Measurements from ENCODE around the gene SIN3B.
A peak's percentile ranks its signal among the peaks of the same experiment; 100 is the strongest.

Gene SIN3B

GRCh38 chr19:16788479-16788878, 40.7 kb upstream of the SIN3B start:
- TF ChIP-seq HOXC10 (CRISPR knock-in tag; IDR thresholded peaks at IDR 0.05) (no peak), ZNF239 (tag by site-specific recombination; IDR thresholded peaks at IDR 0.05) (no peak), ZNF785 (tag by site-specific recombination; IDR thresholded peaks at IDR 0.05) (no peak), ZNF449 (tag by site-specific recombination; IDR thresholded peaks at IDR 0.05) (no peak), ZNF184 (tag by site-specific recombination; IDR thresholded peaks at IDR 0.05) (no peak), ZNF426 (tag by site-specific recombination; IDR thresholded peaks at IDR 0.05) (no peak), ZNF335 (tag by site-specific recombination; conservative IDR thresholded peaks at IDR 0.05) (no peak), MEIS1 (CRISPR knock-in tag; IDR thresholded peaks at IDR 0.05; ENCODE audit: borderline replicate concordance) (no peak), ZNF132 (tag by site-specific recombination; IDR thresholded peaks at IDR 0.05; ENCODE audit: borderline replicate concordance) (no peak), ZNF664 (tag by site-specific recombination; IDR thresholded peaks at IDR 0.05) (no peak), ZNF391 (tag by site-specific recombination; IDR thresholded peaks at IDR 0.05; ENCODE audit: borderline replicate concordance, low read depth) (no peak), ZNF549 (tag by site-specific recombination; IDR thresholded peaks at IDR 0.05) (no peak), ATF2 (tag by site-specific recombination; IDR thresholded peaks at IDR 0.05; ENCODE audit: low read depth) (no peak), ZNF174 (tag by site-specific recombination; IDR thresholded peaks at IDR 0.05) (no peak), ZBTB44 (tag by site-specific recombination; IDR thresholded peaks at IDR 0.05) (no peak), ZNF169 (tag by site-specific recombination; IDR thresholded peaks at IDR 0.05) (no peak), SCRT1 (tag by site-specific recombination; IDR thresholded peaks at IDR 0.05; ENCODE audit: borderline replicate concordance) (no peak), ZNF155 (tag by site-specific recombination; IDR thresholded peaks at IDR 0.05) (no peak)
- no peaks in the 10 kb centered on the region for H3K36me3 ChIP-seq (ENCODE audit: control insufficient read depth in 2 of 2, insufficient read depth in 1 of 2, low read length in 2 of 2)
- no peak overlapping the region for H3K4me3 ChIP-seq (ENCODE audit: low read depth, low read length)
- ChIA-PET POLR2A (no interaction called here), CTCF (interaction anchor here (0.6 to 0.7 kb wide), 2 partner anchors 75 to 263 kb away, joined by 3 read pairs; no protein-coding TSS in a partner anchor)
- no peak overlapping the region for H3K27ac ChIP-seq (ENCODE audit: extremely low read depth, low read depth, low read length)
- no peaks in the 10 kb centered on the region for H3K4me1 ChIP-seq (ENCODE audit: control insufficient read depth, insufficient read depth, low read length)
- H3K9me3 ChIP-seq (ENCODE audit: control insufficient read depth, insufficient read depth, low read depth, low read length) = no peaks in the 10 kb centered on the region; the same call in 1 of the 2 replicates

- Histone ChIP-seq H3K4me1 (ENCODE audit: control insufficient read depth, insufficient read depth, low read length) (no peaks in the 10 kb centered on the region), H3K4me3 (ENCODE audit: low read depth, low read length) (no peak overlapping the region), H3K36me3 (ENCODE audit: control insufficient read depth in 2 of 2, insufficient read depth in 1 of 2, low read length in 2 of 2) (no peaks in the 10 kb centered on the region), H3K27ac (ENCODE audit: extremely low read depth, low read depth, low read length) (no peak overlapping the region), H3K9me3 (ENCODE audit: control insufficient read depth, insufficient read depth, low read depth, low read length) (no peaks in the 10 kb centered on the region; the same call in 1 of the 2 replicates)
- ChIA-PET POLR2A (no interaction called here), CTCF (interaction anchor here (0.6 kb wide), 1 partner anchor 100 kb away, joined by 3 read pairs; the partner anchor contains the start of gene F2RL3)
- no peak for TF ChIP-seq ZNF335 (tag by site-specific recombination; conservative IDR thresholded peaks at IDR 0.05)
- no peak for TF ChIP-seq ZNF114 (tag by site-specific recombination; IDR thresholded peaks at IDR 0.05)
- no peak for TF ChIP-seq AEBP2 (tag by site-specific recombination; IDR thresholded peaks at IDR 0.05; ENCODE audit: borderline replicate concordance)
- peak; percentile 96 for TF ChIP-seq SETDB1 (IDR thresholded peaks at IDR 0.05; ENCODE audit: insufficient read length, low read length)
- no peak for TF ChIP-seq KLF7 (tag by site-specific recombination; IDR thresholded peaks at IDR 0.05; ENCODE audit: borderline replicate concordance)
- TF ChIP-seq ELK4 (IDR thresholded peaks at IDR 0.05; ENCODE audit: borderline replicate concordance, low read depth, low read length) = no peak
- TF ChIP-seq ZFP69B (tag by site-specific recombination; IDR thresholded peaks at IDR 0.05) = no peak
- TF ChIP-seq GLI4 (tag by site-specific recombination; IDR thresholded peaks at IDR 0.05) = no peak
- TF ChIP-seq ZNF274 (IDR thresholded peaks at IDR 0.05; ENCODE audit: low read length) = no peak
- no peak for TF ChIP-seq ZNF274 (tag by site-specific recombination; IDR thresholded peaks at IDR 0.05; ENCODE audit: borderline replicate concordance)
- no peak for TF ChIP-seq ZNF266 (tag by site-specific recombination; IDR thresholded peaks at IDR 0.05; ENCODE audit: low read depth)
Observed at GRCh38 chr19:16789238-16789637, 40.0 kb upstream of the SIN3B start.
